Measurements from ENCODE around the gene CZIB. TPM values are rescaled to one million over a fixed set of nuclear protein-coding genes. Genes with fewer than 3 reads are reported as not detected.

CZIB gene
- polyA plus RNA-seq, 1 donor from 2014 or later = 103 TPM

DNA sequence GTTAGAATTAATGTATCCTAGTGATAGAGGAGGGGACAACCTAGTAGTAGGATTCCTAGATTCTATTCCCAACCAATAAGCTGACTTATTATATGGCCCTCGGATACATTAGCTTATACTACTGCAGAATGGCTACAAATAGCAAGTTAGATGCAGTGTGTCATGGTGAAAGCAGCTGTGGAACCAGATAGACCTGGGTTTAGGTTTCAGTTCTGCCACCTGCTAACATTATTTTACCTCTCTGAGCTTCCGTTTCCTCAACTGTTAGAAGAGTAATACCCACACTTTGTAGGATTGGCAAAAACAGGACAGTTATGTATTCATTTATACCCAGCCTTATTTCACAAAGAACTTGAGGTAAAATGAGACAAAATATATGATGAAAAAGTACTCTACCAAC is 39.5 kb upstream of the CZIB start:
- Histone ChIP-seq H4K20me1 (ENCODE audit: insufficient read depth) (no peaks in the 10 kb centered on the region), H3K9me3 (ENCODE audit: low read length) (no peaks in the 10 kb centered on the region), H3K27ac (ENCODE audit: low read length) (no peak overlapping the region), H2AFZ (ENCODE audit: low read depth, low read length) (no peak overlapping the region), H3K4me2 (ENCODE audit: low read length) (no peak overlapping the region), H3K79me2 (replicated peaks; ENCODE audit: insufficient read depth, low read length) (no peaks in the 10 kb centered on the region), H3K36me3 (ENCODE audit: insufficient read depth, low read length) (peaks cover 7% of the 10 kb centered on the region), H3K9me2 (ENCODE audit: insufficient read depth, low read length) (no peaks in the 10 kb centered on the region), H3K4me3 (ENCODE audit: low read length) (no peak overlapping the region), H3F3A (ENCODE audit: insufficient read depth, low read length, poor library complexity, severe bottlenecking) (no peaks in the 10 kb centered on the region), H3K9ac (ENCODE audit: low read length) (no peak overlapping the region), H3K27me3 (ENCODE audit: insufficient read depth, low read depth, low read length) (no peaks in the 10 kb centered on the region)
- no peak for TF ChIP-seq EP300 (conservative IDR thresholded peaks at IDR 0.05; ENCODE audit: poor library complexity, severe bottlenecking)

DNA sequence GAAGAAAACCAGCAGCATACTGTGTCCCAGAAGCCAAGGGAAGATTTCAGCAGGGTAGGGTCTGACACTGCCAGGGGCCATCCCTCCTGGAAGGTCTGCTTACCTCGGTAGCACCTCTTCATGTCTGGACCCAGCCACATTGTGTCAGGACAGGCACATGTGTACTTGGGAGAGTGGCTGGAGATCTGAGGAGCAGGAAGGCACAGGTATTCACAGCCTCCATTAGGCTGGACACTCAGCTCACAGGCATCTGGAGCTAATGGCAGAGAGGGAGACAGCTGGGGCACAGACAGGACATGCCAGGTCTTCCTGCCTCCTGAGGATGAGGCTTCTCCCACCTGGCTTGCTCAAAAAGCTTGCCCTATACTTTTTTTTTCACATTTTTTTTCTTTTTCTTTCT is 37.8 kb upstream of the CZIB start:
- H3K9me3 ChIP-seq (ENCODE audit: low read length) = no peaks in the 10 kb centered on the region
- no peak overlapping the region for H2AFZ ChIP-seq (ENCODE audit: low read depth, low read length)
- H3K4me2 ChIP-seq (ENCODE audit: low read length) = no peak overlapping the region
- H3K79me2 ChIP-seq (replicated peaks; ENCODE audit: insufficient read depth, low read length) = no peaks in the 10 kb centered on the region
- H3K9ac ChIP-seq (ENCODE audit: low read length) = no peak overlapping the region
- H3K36me3 ChIP-seq (ENCODE audit: insufficient read depth, low read length) = peaks cover 7% of the 10 kb centered on the region
- no peaks in the 10 kb centered on the region for H3F3A ChIP-seq (ENCODE audit: insufficient read depth, low read length, poor library complexity, severe bottlenecking)
- no peak overlapping the region for H3K4me3 ChIP-seq (ENCODE audit: low read length)
- H3K9me2 ChIP-seq (ENCODE audit: insufficient read depth, low read length) = no peaks in the 10 kb centered on the region
- no peaks in the 10 kb centered on the region for H3K27me3 ChIP-seq (ENCODE audit: insufficient read depth, low read depth, low read length)
- H3K27ac ChIP-seq (ENCODE audit: low read length) = no peak overlapping the region
- no peak for TF ChIP-seq POLR2AphosphoS5 (IDR thresholded peaks at IDR 0.05)
- TF ChIP-seq EP300 (conservative IDR thresholded peaks at IDR 0.05; ENCODE audit: poor library complexity, severe bottlenecking) = no peak
- no peaks in the 10 kb centered on the region for H4K20me1 ChIP-seq (ENCODE audit: insufficient read depth)

DNA sequence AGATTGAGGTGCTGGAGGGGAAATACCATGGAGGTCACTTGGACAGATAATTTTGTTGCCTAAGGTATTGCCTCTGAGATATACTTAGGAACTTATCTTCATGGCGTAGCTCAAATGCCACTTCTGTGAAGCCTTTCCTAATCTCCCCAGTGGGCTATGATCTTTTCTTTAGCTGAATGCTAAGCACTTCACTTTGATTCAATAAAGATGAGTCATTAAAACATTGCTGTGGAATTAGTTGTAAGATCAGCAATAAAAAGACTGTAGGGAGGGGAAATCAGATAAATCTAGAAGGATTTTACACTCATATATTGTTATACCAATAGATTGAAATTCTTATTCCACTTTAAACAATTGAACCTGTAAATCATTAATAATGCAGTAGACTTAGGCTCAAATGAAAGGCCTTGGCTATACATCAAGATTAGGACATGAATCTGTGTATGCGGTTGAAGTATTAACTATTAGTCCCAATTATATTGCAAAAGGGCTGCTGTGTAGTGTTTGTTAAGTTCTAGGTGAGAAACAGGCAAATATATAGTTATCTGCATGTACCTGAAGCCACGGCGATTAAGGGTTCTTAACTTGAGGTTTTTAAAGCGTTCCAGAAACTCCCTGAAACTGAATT is 37.1 kb upstream of the CZIB start:
- no peaks in the 10 kb centered on the region for H3F3A ChIP-seq (ENCODE audit: insufficient read depth, low read length, poor library complexity, severe bottlenecking)

DNA sequence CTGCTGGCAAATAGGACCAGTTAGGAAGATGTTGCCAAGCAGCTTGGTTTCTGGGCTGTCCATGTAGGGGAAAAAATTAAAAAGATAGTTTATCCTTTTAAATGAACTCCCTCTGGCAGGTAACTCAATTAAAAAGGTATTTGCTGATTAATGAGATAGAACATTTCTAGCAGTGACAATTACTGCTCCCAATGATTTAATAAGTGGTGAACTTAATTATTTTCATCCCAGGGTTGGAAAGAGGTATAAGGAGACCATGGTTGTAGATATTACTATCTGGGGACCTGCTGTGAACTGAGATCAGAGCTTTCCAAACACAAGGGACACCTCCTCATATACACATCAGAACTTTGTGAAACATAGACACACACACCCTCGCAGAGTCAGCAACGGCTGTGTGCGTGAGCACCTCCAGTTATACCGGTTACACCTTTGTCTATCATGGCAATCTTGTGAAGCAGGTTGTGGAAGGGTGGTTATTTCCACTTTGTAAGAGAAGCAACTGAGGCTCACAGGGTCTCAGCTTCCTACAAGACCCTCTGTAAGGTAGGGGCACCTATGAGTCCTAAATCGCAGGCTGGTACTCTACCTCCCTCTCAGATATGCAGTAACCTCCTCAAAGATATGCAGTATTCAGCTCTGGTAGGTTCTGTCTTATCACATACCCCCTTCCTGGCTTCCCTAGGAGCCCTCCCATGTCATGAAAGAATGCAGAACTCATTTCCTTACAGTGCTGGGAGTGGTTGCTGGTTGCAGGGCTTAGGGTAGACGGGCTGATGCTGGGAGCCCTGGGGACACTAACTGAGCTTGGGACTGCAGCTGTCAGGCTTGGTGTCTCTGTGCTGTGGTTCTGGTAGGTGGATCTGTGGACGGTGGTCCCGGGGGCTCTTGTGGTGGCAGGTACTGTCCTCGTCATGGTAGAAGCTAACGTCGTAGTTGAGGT is 36.3 kb upstream of the CZIB start:
- Histone ChIP-seq H3K9ac (ENCODE audit: low read length) (no peak overlapping the region), H3K4me3 (ENCODE audit: low read length) (no peak overlapping the region), H3F3A (ENCODE audit: insufficient read depth, low read length, poor library complexity, severe bottlenecking) (no peaks in the 10 kb centered on the region), H3K9me2 (ENCODE audit: insufficient read depth, low read length) (no peaks in the 10 kb centered on the region), H3K79me2 (replicated peaks; ENCODE audit: insufficient read depth, low read length) (no peaks in the 10 kb centered on the region), H3K27me3 (ENCODE audit: insufficient read depth, low read depth, low read length) (no peaks in the 10 kb centered on the region), H4K20me1 (ENCODE audit: insufficient read depth) (no peaks in the 10 kb centered on the region), H2AFZ (ENCODE audit: low read depth, low read length) (no peak overlapping the region), H3K36me3 (ENCODE audit: insufficient read depth, low read length) (peaks cover 7% of the 10 kb centered on the region), H3K27ac (ENCODE audit: low read length) (no peak overlapping the region), H3K9me3 (ENCODE audit: low read length) (no peaks in the 10 kb centered on the region), H3K4me2 (ENCODE audit: low read length) (no peak overlapping the region)
- TF ChIP-seq, protein P1, sequence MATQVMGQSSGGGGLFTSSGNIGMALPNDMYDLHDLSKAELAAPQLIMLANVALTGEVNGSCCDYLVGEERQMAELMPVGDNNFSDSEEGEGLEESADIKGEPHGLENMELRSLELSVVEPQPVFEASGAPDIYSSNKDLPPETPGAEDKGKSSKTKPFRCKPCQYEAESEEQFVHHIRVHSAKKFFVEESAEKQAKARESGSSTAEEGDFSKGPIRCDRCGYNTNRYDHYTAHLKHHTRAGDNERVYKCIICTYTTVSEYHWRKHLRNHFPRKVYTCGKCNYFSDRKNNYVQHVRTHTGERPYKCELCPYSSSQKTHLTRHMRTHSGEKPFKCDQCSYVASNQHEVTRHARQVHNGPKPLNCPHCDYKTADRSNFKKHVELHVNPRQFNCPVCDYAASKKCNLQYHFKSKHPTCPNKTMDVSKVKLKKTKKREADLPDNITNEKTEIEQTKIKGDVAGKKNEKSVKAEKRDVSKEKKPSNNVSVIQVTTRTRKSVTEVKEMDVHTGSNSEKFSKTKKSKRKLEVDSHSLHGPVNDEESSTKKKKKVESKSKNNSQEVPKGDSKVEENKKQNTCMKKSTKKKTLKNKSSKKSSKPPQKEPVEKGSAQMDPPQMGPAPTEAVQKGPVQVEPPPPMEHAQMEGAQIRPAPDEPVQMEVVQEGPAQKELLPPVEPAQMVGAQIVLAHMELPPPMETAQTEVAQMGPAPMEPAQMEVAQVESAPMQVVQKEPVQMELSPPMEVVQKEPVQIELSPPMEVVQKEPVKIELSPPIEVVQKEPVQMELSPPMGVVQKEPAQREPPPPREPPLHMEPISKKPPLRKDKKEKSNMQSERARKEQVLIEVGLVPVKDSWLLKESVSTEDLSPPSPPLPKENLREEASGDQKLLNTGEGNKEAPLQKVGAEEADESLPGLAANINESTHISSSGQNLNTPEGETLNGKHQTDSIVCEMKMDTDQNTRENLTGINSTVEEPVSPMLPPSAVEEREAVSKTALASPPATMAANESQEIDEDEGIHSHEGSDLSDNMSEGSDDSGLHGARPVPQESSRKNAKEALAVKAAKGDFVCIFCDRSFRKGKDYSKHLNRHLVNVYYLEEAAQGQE (IDR thresholded peaks at IDR 0.05; ENCODE audit: borderline replicate concordance) = no peak
- TF ChIP-seq, protein P2, sequence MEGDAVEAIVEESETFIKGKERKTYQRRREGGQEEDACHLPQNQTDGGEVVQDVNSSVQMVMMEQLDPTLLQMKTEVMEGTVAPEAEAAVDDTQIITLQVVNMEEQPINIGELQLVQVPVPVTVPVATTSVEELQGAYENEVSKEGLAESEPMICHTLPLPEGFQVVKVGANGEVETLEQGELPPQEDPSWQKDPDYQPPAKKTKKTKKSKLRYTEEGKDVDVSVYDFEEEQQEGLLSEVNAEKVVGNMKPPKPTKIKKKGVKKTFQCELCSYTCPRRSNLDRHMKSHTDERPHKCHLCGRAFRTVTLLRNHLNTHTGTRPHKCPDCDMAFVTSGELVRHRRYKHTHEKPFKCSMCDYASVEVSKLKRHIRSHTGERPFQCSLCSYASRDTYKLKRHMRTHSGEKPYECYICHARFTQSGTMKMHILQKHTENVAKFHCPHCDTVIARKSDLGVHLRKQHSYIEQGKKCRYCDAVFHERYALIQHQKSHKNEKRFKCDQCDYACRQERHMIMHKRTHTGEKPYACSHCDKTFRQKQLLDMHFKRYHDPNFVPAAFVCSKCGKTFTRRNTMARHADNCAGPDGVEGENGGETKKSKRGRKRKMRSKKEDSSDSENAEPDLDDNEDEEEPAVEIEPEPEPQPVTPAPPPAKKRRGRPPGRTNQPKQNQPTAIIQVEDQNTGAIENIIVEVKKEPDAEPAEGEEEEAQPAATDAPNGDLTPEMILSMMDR (IDR thresholded peaks at IDR 0.05; ENCODE audit: poor library complexity, severe bottlenecking) = no peak
- TF ChIP-seq MXI1 (conservative IDR thresholded peaks at IDR 0.05; ENCODE audit: poor library complexity, severe bottlenecking) = no peak
- no peak for TF ChIP-seq EP300 (conservative IDR thresholded peaks at IDR 0.05; ENCODE audit: poor library complexity, severe bottlenecking)
- TF ChIP-seq SMC3 (conservative IDR thresholded peaks at IDR 0.05; ENCODE audit: poor library complexity) = no peak
- no peak for TF ChIP-seq POLR2AphosphoS5 (IDR thresholded peaks at IDR 0.05)
- no peak for TF ChIP-seq EZH2 (IDR thresholded peaks at IDR 0.05; ENCODE audit: borderline replicate concordance, insufficient read depth, low read length, poor library complexity, severe bottlenecking)

More for the DNA sequence above, 37.1 kb upstream of the CZIB start:
- no peak overlapping the region for H3K4me3 ChIP-seq (ENCODE audit: low read length)
- peaks cover 7% of the 10 kb centered on the region for H3K36me3 ChIP-seq (ENCODE audit: insufficient read depth, low read length)
- H3K79me2 ChIP-seq (replicated peaks; ENCODE audit: insufficient read depth, low read length) = no peaks in the 10 kb centered on the region
- no peak for TF ChIP-seq TAF1 (IDR thresholded peaks at IDR 0.05; ENCODE audit: low read depth)
- no peaks in the 10 kb centered on the region for H3K9me2 ChIP-seq (ENCODE audit: insufficient read depth, low read length)
- no peak overlapping the region for H3K27ac ChIP-seq (ENCODE audit: low read length)
- no peak overlapping the region for H2AFZ ChIP-seq (ENCODE audit: low read depth, low read length)
- no peaks in the 10 kb centered on the region for H3K9me3 ChIP-seq (ENCODE audit: low read length)
- H3K9ac ChIP-seq (ENCODE audit: low read length) = no peak overlapping the region
- no peak overlapping the region for H3K4me2 ChIP-seq (ENCODE audit: low read length)
- no peaks in the 10 kb centered on the region for H3K27me3 ChIP-seq (ENCODE audit: insufficient read depth, low read depth, low read length)
- no peaks in the 10 kb centered on the region for H4K20me1 ChIP-seq (ENCODE audit: insufficient read depth)
